ENCODE results near the gene IRAK3. TPM values are rescaled to one million over a fixed set of nuclear protein-coding genes. Genes with fewer than 3 reads are reported as not detected.

The IRAK3 gene
- polyA plus RNA-seq, 1 donor, result 3.4 TPM

GRCh38 chr12:66251049-66251448, 62.0 kb downstream of the IRAK3 start:
- no peaks in the 10 kb centered on the region for H3K36me3 ChIP-seq (ENCODE audit: control insufficient read depth, insufficient read depth, low read length)
- no peaks in the 10 kb centered on the region for H3K4me1 ChIP-seq (ENCODE audit: control insufficient read depth, insufficient read depth, low read length)
- H3K27ac ChIP-seq (ENCODE audit: low read length), result no peak overlapping the region
- peaks cover 5% of the 10 kb centered on the region for H3K27me3 ChIP-seq (ENCODE audit: control insufficient read depth, insufficient read depth, low read length)
- H3K4me3 ChIP-seq (ENCODE audit: low read length), result no peak overlapping the region
- H3K9me3 ChIP-seq (ENCODE audit: control insufficient read depth, low read depth, low read length), result no peaks in the 10 kb centered on the region
- 100% methylated on average over 1 of the region's 3 CpGs for WGBS (ENCODE audit: insufficient coverage, low lambda C conversion rate)
- DNase-seq, result no peak

- no peak overlapping the region for H3K4me3 ChIP-seq (ENCODE audit: low read length)
- no peaks in the 10 kb centered on the region for H3K9me3 ChIP-seq (ENCODE audit: control insufficient read depth, low read depth, low read length)
- H3K36me3 ChIP-seq (ENCODE audit: control insufficient read depth, insufficient read depth, low read length), result no peaks in the 10 kb centered on the region
- no CpG with 5 or more reads among the region's 2 CpGs for WGBS (ENCODE audit: insufficient coverage, low lambda C conversion rate)
- peaks cover 10% of the 10 kb centered on the region for H3K27me3 ChIP-seq (ENCODE audit: control insufficient read depth, insufficient read depth, low read length)
- no peak for DNase-seq
- no peak overlapping the region for H3K27ac ChIP-seq (ENCODE audit: low read length)
- H3K4me1 ChIP-seq (ENCODE audit: control insufficient read depth, insufficient read depth, low read length), result no peaks in the 10 kb centered on the region
Observed at GRCh38 chr12:66252771-66253170, 63.8 kb downstream of the IRAK3 start.

DNA sequence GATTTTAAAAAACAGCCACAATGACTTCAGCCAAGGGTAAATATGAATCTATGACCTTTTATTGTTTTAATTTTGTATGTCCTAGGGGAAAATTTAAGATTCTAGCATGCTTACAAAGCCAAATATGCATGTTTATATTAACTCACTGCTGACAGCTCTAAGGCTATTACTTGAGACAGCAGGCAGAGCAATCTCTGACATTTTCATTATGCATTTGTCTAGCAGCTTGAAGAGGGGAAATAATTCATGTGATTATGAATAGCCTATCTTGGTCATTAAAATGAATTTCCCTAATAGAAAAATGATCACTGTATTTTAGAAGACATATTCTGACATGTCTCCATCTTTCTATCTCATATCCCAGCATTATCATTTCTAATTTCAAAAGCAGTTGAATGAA, 66.7 kb downstream of the IRAK3 start:
- H3K4me3 ChIP-seq (ENCODE audit: low read length), result no peak overlapping the region
- peaks cover 14% of the 10 kb centered on the region for H3K27me3 ChIP-seq (ENCODE audit: control insufficient read depth, insufficient read depth, low read length)
- H3K36me3 ChIP-seq (ENCODE audit: control insufficient read depth, insufficient read depth, low read length), result no peaks in the 10 kb centered on the region
- H3K4me1 ChIP-seq (ENCODE audit: control insufficient read depth, insufficient read depth, low read length), result no peaks in the 10 kb centered on the region
- no peak overlapping the region for H3K27ac ChIP-seq (ENCODE audit: low read length)
- DNase-seq, result no peak
- H3K9me3 ChIP-seq (ENCODE audit: control insufficient read depth, low read depth, low read length), result no peaks in the 10 kb centered on the region

- no peaks in the 10 kb centered on the region for H3K36me3 ChIP-seq (ENCODE audit: control insufficient read depth, insufficient read depth, low read length)
- H3K9me3 ChIP-seq (ENCODE audit: control insufficient read depth, low read depth, low read length), result no peaks in the 10 kb centered on the region
- H3K4me1 ChIP-seq (ENCODE audit: control insufficient read depth, insufficient read depth, low read length), result no peaks in the 10 kb centered on the region
- H3K27ac ChIP-seq (ENCODE audit: low read length), result no peak overlapping the region
- 67% methylated on average over 1 of the region's 3 CpGs for WGBS (ENCODE audit: insufficient coverage, low lambda C conversion rate)
- no peak overlapping the region for H3K4me3 ChIP-seq (ENCODE audit: low read length)
- DNase-seq, result no peak
- peaks cover 10% of the 10 kb centered on the region for H3K27me3 ChIP-seq (ENCODE audit: control insufficient read depth, insufficient read depth, low read length)
Observed at GRCh38 chr12:66258011-66258410, 69.0 kb downstream of the IRAK3 start.

DNA sequence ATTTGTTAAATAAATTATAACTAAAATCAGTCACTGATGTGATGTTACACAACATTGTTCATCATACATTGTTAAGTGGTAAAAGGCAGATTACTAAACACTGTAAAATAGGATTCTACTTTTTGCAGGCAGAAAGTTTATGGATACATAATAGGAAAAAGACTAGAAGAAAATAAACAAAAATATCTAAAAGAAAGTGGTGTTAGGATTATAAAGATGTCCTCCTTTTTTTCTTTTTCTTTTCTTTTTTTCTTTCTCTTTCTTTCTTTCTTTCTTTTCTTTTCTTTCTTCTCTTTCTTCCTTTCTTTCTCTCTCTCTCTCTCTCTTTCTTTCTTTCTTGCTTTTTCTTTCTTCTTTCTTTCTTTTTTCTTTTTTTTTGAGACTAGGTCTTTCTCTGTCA, 73.7 kb downstream of the IRAK3 start:
- H3K36me3 ChIP-seq (ENCODE audit: control insufficient read depth, insufficient read depth, low read length), result no peaks in the 10 kb centered on the region
- H3K4me3 ChIP-seq (ENCODE audit: low read length), result no peak overlapping the region
- no peak for DNase-seq
- H3K4me1 ChIP-seq (ENCODE audit: control insufficient read depth, insufficient read depth, low read length), result no peaks in the 10 kb centered on the region
- no peak overlapping the region for H3K27ac ChIP-seq (ENCODE audit: low read length)
- H3K9me3 ChIP-seq (ENCODE audit: control insufficient read depth, low read depth, low read length), result no peaks in the 10 kb centered on the region
- peaks cover 5% of the 10 kb centered on the region for H3K27me3 ChIP-seq (ENCODE audit: control insufficient read depth, insufficient read depth, low read length)

DNA sequence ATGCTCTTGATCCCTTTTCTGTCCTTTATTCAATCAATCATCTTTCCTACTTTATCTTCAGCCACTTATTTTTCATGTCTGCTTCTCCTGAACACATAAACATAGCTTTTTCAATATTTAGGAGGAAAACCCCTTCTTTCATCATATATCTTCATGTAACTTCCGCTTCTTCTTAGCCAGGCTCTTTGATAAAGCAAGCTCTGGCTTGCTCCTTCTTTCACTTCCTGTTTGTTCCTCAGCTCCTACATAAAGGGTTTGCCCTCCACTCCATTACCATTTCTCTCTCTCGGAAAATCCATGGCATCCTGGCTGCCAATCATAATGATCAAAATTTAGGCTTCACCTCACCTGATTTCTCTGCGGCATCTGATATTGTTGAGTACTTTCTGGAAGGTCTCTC, 79.5 kb downstream of the IRAK3 start:
- Histone ChIP-seq H3K27ac (ENCODE audit: low read length) (no peak overlapping the region), H3K4me1 (ENCODE audit: control insufficient read depth, insufficient read depth, low read length) (no peaks in the 10 kb centered on the region), H3K36me3 (ENCODE audit: control insufficient read depth, insufficient read depth, low read length) (no peaks in the 10 kb centered on the region), H3K9me3 (ENCODE audit: control insufficient read depth, low read depth, low read length) (no peaks in the 10 kb centered on the region), H3K4me3 (ENCODE audit: low read length) (no peak overlapping the region), H3K27me3 (ENCODE audit: control insufficient read depth, insufficient read depth, low read length) (peaks cover 2% of the 10 kb centered on the region)
- 43% methylated on average over 2 of the region's 3 CpGs for WGBS (ENCODE audit: insufficient coverage, low lambda C conversion rate)
- no peak for DNase-seq

DNA sequence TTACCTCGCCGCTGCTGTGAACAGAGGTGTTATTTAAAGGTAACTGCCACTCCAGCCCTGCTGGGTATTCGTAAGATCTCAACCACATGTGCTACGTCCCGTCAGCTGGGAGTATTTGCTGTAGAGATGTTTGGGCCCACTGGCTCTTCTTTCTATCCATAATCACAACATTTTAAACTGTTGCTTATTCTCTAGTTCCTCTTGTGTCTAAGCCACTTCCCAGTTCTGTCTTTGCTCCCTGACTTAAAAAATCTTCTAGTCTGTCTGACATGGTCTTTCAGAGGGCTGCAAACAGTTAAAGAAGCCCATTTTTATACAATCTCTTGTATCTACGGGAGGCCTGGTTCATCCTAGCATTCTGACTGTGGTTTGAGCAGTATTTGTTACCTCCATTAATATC, 80.1 kb downstream of the IRAK3 start:
- DNase-seq, result no peak
- H3K36me3 ChIP-seq (ENCODE audit: control insufficient read depth, insufficient read depth, low read length), result no peaks in the 10 kb centered on the region
- H3K9me3 ChIP-seq (ENCODE audit: control insufficient read depth, low read depth, low read length), result no peaks in the 10 kb centered on the region
- H3K27me3 ChIP-seq (ENCODE audit: control insufficient read depth, insufficient read depth, low read length), result peaks cover 2% of the 10 kb centered on the region
- 100% methylated on average over 1 of the region's 6 CpGs for WGBS (ENCODE audit: insufficient coverage, low lambda C conversion rate)
- H3K4me3 ChIP-seq (ENCODE audit: low read length), result no peak overlapping the region
- H3K4me1 ChIP-seq (ENCODE audit: control insufficient read depth, insufficient read depth, low read length), result no peaks in the 10 kb centered on the region
- no peak overlapping the region for H3K27ac ChIP-seq (ENCODE audit: low read length)

GRCh38 chr12:66269757-66270383, 80.9 kb downstream of the IRAK3 start:
- H3K36me3 ChIP-seq (ENCODE audit: control insufficient read depth, insufficient read depth, low read length), result no peaks in the 10 kb centered on the region
- no peaks in the 10 kb centered on the region for H3K4me1 ChIP-seq (ENCODE audit: control insufficient read depth, insufficient read depth, low read length)
- DNase-seq, result peak in 1 of 2 donors; percentile 24
- no peak overlapping the region for H3K27ac ChIP-seq (ENCODE audit: low read length)
- peaks cover 2% of the 10 kb centered on the region for H3K27me3 ChIP-seq (ENCODE audit: control insufficient read depth, insufficient read depth, low read length)
- no peak overlapping the region for H3K4me3 ChIP-seq (ENCODE audit: low read length)
- H3K9me3 ChIP-seq (ENCODE audit: control insufficient read depth, low read depth, low read length), result no peaks in the 10 kb centered on the region
- 72% methylated on average over 3 of the region's 5 CpGs for WGBS (ENCODE audit: insufficient coverage, low lambda C conversion rate)

- Histone ChIP-seq H3K4me1 (ENCODE audit: control insufficient read depth, insufficient read depth, low read length) (no peaks in the 10 kb centered on the region), H3K36me3 (ENCODE audit: control insufficient read depth, insufficient read depth, low read length) (no peaks in the 10 kb centered on the region), H3K9me3 (ENCODE audit: control insufficient read depth, low read depth, low read length) (no peaks in the 10 kb centered on the region), H3K4me3 (ENCODE audit: low read length) (no peak overlapping the region), H3K27me3 (ENCODE audit: control insufficient read depth, insufficient read depth, low read length) (peaks cover 2% of the 10 kb centered on the region), H3K27ac (ENCODE audit: low read length) (no peak overlapping the region)
- no peak for DNase-seq
- no CpG with 5 or more reads among the region's 1 CpG for WGBS (ENCODE audit: insufficient coverage, low lambda C conversion rate)
Observed at GRCh38 chr12:66270613-66271012, 81.6 kb downstream of the IRAK3 start.

DNA sequence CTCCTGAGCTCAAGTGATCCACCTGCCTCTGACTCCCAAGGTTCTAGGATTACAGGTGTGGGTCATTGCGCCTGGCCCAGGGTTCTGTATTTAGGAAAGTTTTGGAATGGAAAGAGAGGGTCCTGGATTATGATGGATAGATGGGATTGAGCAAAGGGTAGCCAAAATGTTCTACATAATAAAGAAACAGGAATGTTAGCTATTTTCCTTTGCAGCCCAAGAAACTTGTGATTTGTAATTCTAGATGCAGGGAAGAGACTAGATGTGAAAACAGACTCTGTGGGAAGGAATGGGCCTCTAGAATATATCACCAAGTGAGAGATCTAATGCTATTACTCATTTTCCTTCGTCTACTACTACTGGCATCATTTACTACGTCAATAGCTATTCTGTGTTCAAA, 83.6 kb downstream of the IRAK3 start:
- H3K27ac ChIP-seq (ENCODE audit: low read length), result no peak overlapping the region
- 93% methylated on average over 2 of the region's 3 CpGs for WGBS (ENCODE audit: insufficient coverage, low lambda C conversion rate)
- H3K27me3 ChIP-seq (ENCODE audit: control insufficient read depth, insufficient read depth, low read length), result peaks cover 2% of the 10 kb centered on the region
- no peak for DNase-seq
- H3K9me3 ChIP-seq (ENCODE audit: control insufficient read depth, low read depth, low read length), result no peaks in the 10 kb centered on the region
- no peaks in the 10 kb centered on the region for H3K36me3 ChIP-seq (ENCODE audit: control insufficient read depth, insufficient read depth, low read length)
- no peak overlapping the region for H3K4me3 ChIP-seq (ENCODE audit: low read length)
- H3K4me1 ChIP-seq (ENCODE audit: control insufficient read depth, insufficient read depth, low read length), result no peaks in the 10 kb centered on the region

DNA sequence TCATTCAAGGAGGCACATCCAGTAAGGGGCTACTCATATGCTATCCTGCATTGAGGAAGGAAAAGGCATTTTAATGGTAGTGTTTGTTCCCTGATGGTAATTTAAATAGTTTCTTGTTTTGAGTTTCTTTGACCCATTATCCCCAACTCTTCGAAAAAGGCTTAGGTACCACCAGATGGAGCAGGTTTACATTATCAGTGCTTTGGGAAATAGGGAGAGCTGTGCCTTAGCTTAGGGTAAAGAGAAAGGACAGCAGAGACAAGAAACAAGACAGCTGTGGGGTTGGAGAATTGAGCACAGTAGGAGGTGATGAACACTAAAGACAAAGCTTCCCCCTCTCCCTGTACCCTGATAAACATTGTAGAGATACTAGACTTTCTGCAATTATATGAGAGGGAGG, 84.1 kb downstream of the IRAK3 start:
- no peaks in the 10 kb centered on the region for H3K9me3 ChIP-seq (ENCODE audit: control insufficient read depth, low read depth, low read length)
- no peak for DNase-seq
- H3K4me1 ChIP-seq (ENCODE audit: control insufficient read depth, insufficient read depth, low read length), result no peaks in the 10 kb centered on the region
- WGBS (ENCODE audit: insufficient coverage, low lambda C conversion rate), result 67% methylated on average over 1 of the region's 1 CpG
- H3K36me3 ChIP-seq (ENCODE audit: control insufficient read depth, insufficient read depth, low read length), result no peaks in the 10 kb centered on the region
- H3K27me3 ChIP-seq (ENCODE audit: control insufficient read depth, insufficient read depth, low read length), result peaks cover 1% of the 10 kb centered on the region
- H3K4me3 ChIP-seq (ENCODE audit: low read length), result no peak overlapping the region
- H3K27ac ChIP-seq (ENCODE audit: low read length), result no peak overlapping the region

All from large intestine (tissue), 3 donors.